Transverse colon (tissue), 4 donors: ENCODE results near the gene GNB1L.

Experiments
- POLR2A ChIP-seq: fragments of 450-650 bp; IDR thresholded peaks from one replicate; pipeline ENCODE4 v1.6.1; 2016; ENCODE audit warnings: antibody characterized with exemption, mild to moderate bottlenecking, moderate library complexity
- POLR2AphosphoS5 ChIP-seq, 3 donors: sonication (generic); formaldehyde crosslinking; IDR thresholded peaks; one replicate each; pipeline ENCODE4 v1.6.1; 2016; ENCODE audit warnings: antibody characterized with exemption in 3 of 3
- TF ChIP-seq, protein P1 (sequence below), 5 experiments: fragments of 200-600 bp in 3 of 5; fragments of 450-650 bp in 2 of 5; sonication (generic) in 3 of 5; IDR thresholded peaks; 1 replicate in 2 of 5; 2 replicates in 3 of 5; pipeline ENCODE4 v1.5.1; 2016 to 2017; ENCODE audit warnings: antibody characterized with exemption in 5 of 5, inconsistent platforms in 3 of 5, mild to moderate bottlenecking in 2 of 5, moderate library complexity in 1 of 5

DNA sequence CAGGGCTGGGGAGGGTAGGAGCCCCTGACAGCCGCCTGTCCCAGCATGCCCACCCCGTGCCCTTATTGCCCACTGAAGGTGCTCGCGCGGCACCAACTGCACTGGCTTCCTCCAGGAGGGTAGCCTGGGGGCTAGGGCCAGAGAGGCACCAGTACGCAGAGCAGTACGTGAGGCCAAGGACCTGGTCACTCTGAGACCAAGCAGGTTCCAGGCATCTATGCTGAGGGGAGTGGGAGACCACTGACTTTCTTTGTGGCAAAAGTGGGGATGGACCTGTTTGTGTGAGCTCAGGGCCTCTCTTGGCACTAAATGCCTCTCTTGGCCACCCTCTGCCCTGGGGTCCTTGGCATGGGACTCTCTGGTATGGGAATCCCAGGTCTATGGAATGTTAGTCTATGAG lies 120.5 kb downstream of the GNB1L start:
- no peak for TF ChIP-seq POLR2A
- TF ChIP-seq, protein P1, sequence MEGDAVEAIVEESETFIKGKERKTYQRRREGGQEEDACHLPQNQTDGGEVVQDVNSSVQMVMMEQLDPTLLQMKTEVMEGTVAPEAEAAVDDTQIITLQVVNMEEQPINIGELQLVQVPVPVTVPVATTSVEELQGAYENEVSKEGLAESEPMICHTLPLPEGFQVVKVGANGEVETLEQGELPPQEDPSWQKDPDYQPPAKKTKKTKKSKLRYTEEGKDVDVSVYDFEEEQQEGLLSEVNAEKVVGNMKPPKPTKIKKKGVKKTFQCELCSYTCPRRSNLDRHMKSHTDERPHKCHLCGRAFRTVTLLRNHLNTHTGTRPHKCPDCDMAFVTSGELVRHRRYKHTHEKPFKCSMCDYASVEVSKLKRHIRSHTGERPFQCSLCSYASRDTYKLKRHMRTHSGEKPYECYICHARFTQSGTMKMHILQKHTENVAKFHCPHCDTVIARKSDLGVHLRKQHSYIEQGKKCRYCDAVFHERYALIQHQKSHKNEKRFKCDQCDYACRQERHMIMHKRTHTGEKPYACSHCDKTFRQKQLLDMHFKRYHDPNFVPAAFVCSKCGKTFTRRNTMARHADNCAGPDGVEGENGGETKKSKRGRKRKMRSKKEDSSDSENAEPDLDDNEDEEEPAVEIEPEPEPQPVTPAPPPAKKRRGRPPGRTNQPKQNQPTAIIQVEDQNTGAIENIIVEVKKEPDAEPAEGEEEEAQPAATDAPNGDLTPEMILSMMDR (IDR thresholded peaks at IDR 0.05) = no peak
- TF ChIP-seq POLR2AphosphoS5 (IDR thresholded peaks at IDR 0.05) = no peak
